T-helper 1 cell treated with Interleukin-12 subunit alpha and Interleukin-12 subunit beta and Interleukin-4 antibody, amounts not matched to agents 30 μg/mL and 1 μg/mL, for 36 hours (primary cell): Measurements from ENCODE around the gene CLASRP.
"Not testable (repeated sequence)": the region's sequence is repeated elsewhere in the genome, so short reads cannot be mapped to it uniquely, and the experiment has no call there.

Experiments used
- H3K27ac Mint-ChIP-seq: one replicate; pipeline ENCODE4 v1.8.0; 2021; ENCODE audit warnings: mild to moderate bottlenecking, mixed read lengths
- H3K27me3 Mint-ChIP-seq: one replicate; pipeline ENCODE4 v1.8.0; 2021; ENCODE audit warnings: low read depth, mixed read lengths
- H3K36me3 Mint-ChIP-seq: one replicate; pipeline ENCODE4 v1.8.0; 2021; ENCODE audit warnings: low read depth, mixed read lengths
- H3K4me1 Mint-ChIP-seq: one replicate; pipeline ENCODE4 v1.8.0; 2021; ENCODE audit warnings: low read depth, mixed read lengths
- H3K4me3 Mint-ChIP-seq: one replicate; pipeline ENCODE4 v1.8.0; 2021; ENCODE audit warnings: mild to moderate bottlenecking, moderate library complexity, mixed read lengths
- H3K9me3 Mint-ChIP-seq: one replicate; pipeline ENCODE4 v1.8.0; 2021; ENCODE audit warnings: mixed read lengths

Gene CLASRP

DNA sequence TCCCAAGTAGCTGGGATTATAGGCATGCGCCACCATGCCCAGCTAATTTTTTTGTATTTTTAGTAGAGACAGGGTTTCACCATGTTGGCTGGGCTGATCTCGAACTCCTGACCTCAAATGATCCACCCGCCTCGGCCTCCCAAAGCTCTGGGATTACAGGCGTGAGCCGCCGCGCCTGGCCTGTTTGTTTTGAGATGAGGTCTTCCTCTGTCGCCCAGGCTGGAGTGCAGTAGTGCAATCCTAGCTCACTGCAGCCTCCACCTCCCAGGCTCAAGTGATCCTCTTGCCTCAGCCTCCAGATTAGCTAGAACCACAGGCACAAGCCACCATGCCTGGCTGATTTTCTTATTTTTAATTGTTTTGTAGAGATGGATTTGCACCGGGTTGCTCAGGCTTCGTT is 67.5 kb downstream of the CLASRP start:
- not testable (repeated sequence) for H3K36me3 Mint-ChIP-seq, H3K4me3 Mint-ChIP-seq, H3K27me3 Mint-ChIP-seq, H3K9me3 Mint-ChIP-seq, H3K27ac Mint-ChIP-seq
- peaks cover 24% of the 10 kb centered on the region for H3K4me1 Mint-ChIP-seq

DNA sequence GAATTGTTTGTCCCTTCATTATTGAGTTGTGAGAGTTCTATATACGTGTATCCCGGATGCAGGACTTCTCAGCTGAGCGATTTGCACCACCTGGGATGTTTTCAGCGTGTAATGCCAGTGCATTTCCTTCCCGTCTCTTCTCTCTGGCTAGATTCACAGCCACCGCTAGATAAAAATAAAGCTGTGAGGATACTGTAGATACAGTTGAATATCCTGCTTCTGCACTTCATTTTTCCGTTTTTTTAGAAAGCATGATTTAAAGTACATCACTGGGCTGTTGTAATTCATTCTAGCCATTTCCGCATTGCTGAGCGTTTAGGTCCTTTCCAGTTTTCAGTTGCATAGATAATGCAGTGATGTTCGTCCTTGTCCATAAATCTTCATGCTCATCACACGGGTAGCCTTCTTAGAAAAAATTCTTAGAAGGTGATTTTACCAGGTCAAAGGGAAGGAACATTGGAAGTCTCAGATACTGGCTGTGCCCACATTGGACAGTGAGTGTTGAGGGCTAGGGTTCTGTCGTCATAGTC is 68.8 kb downstream of the CLASRP start:
- no peak overlapping the region for H3K4me3 Mint-ChIP-seq

DNA sequence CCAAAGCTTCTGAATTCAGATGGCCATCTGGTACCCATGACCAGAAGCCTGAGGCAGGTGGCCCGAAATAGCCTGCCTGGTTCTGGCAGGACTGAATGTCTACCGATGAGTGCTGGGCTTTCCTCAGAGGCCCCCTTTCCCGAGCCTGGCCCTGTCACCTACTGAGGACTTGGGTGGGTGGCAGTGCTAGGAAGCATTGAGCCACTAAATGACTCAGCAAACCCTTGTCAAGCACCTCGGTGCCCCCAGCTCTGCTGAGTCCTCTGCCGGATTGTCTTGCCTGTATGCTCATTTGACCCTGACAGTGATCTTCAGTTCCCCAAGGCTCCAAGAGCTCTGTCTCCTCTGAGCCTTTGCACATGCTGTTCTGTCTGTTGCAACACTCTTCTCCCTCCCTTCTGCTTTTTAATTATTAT is 72.0 kb downstream of the CLASRP start:
- Mint-ChIP-seq H3K4me1 (peaks cover 12% of the 10 kb centered on the region), H3K9me3 (no peaks in the 10 kb centered on the region), H3K27ac (no peak overlapping the region), H3K4me3 (no peak overlapping the region), H3K36me3 (no peaks in the 10 kb centered on the region), H3K27me3 (no peaks in the 10 kb centered on the region)

More for the DNA sequence above, 68.8 kb downstream of the CLASRP start:
- no peak overlapping the region for H3K27ac Mint-ChIP-seq
- no peaks in the 10 kb centered on the region for H3K36me3 Mint-ChIP-seq
- H3K9me3 Mint-ChIP-seq = no peaks in the 10 kb centered on the region
- peaks cover 24% of the 10 kb centered on the region for H3K4me1 Mint-ChIP-seq
- no peaks in the 10 kb centered on the region for H3K27me3 Mint-ChIP-seq

DNA sequence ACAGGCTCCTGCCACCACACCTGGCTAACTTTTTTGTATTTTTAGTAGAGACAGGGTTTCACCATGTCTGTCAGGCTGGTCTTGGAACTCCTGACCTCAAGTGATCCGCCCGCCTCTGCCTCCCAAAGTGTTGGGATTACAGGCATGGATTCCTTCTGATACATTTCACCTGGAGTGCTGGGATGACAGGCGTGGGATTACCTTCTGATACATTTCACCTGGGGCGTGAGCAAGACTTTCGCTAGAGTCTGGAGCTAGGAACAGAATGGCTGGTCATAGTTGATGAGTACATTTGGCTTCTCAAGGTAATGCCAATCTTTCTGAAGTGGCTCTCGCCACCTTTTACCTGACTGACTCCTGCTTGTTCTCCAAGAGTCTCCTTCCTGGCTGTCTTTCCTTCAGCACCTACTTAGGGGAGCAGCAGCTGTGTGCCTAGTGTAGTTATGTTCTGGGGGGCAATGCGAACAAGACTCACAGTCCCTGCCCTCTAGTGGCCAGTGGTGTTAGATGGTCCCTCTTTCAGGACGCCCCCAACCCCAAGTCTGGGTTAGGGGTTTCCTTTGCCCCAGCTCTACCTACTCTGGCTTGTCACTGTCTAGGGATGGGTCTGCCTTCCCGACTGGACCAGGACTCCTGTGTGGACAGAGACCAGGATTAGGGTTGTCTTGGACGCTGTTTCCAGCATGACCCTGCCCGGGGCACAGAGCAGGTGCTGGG is 73.4 kb downstream of the CLASRP start:
- Mint-ChIP-seq H3K4me1 (peaks cover 20% of the 10 kb centered on the region), H3K9me3 (no peaks in the 10 kb centered on the region), H3K4me3 (no peak overlapping the region), H3K27ac (no peak overlapping the region), H3K36me3 (no peaks in the 10 kb centered on the region), H3K27me3 (no peaks in the 10 kb centered on the region)

DNA sequence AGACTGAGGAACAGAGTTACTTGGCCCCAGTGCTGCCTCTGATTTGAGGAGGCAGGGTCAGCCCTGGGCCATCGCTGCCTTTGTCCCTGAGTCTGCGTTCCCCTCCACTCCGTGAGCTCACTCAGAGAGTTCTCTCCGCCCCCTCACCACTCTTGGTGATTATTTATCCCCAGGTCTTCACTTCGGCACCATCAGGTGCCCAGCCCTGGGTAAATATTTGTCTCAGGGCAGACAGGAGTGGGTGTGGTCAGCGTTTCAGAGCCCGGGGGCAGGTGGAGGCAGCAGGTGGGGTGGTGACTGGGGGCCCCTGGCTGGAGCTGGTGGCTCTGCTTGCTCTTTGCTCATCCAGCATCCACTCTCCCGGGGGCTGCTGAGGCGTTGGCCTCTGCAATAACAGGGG is 74.8 kb downstream of the CLASRP start:
- peaks cover 28% of the 10 kb centered on the region for H3K4me1 Mint-ChIP-seq
- no peak overlapping the region for H3K27ac Mint-ChIP-seq
- no peak overlapping the region for H3K4me3 Mint-ChIP-seq
- no peaks in the 10 kb centered on the region for H3K9me3 Mint-ChIP-seq
- H3K27me3 Mint-ChIP-seq = no peaks in the 10 kb centered on the region
- H3K36me3 Mint-ChIP-seq = no peaks in the 10 kb centered on the region

DNA sequence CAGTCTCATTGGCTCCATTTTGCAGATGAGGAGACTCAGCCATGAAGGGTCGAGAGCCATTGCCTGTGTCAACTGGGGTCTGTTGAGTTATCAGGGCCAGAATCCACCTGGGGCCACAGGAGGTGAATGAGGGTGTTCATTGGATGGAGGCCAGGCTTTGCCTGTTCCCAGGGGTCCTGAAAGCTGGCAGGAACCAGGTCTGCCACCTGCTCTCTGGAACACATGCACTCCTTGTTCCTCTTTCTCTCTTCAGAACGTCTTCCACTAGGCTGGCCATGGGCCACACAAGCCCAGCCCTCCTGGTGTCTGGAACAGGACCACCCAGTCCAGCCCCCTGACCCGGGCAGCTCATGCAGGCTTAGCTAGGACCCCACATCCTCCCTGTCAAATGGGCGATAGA is 75.3 kb downstream of the CLASRP start:
- Mint-ChIP-seq H3K9me3 (no peaks in the 10 kb centered on the region), H3K27me3 (no peaks in the 10 kb centered on the region), H3K36me3 (no peaks in the 10 kb centered on the region), H3K4me1 (peaks cover 29% of the 10 kb centered on the region), H3K4me3 (no peak overlapping the region), H3K27ac (no peak overlapping the region)

DNA sequence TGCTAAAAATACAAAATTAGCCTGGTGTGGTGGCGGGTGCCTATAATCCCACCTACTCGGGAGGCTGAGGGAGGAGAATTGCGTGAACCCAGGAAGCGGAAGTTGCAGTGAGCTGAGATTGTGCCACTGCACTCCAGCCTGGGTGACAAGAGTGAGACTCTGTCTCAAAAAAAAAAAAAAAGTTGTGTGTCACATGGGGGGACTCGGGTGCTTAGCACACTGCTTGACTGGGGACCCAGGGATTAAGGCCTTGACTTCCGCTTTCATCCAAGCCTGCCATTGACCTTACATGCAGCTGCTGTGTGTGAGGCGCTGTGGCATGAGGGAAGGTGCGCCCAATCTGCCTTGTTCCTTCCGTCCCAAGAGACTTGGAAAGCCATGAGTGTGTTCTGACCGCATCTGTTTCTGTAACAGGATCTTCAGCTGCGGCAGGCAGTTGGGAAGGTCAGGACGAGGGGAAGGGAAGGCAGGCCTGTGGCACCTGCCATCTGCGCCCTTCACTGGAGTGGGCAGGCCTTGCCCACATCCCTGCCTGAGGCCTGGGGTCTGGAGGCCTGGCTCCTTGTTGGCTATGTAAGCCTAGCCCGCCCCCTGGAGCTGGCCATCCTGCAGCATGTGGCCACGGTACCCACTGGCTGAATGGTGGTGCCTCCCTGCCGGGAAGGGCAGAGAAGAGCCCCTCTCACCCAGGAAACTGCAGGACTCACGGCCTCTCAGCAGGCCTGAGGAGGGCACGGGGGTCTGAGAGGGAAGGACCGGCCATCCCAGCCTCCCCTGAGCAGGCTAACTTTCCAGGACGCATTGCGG is 77.2 kb downstream of the CLASRP start:
- no peaks in the 10 kb centered on the region for H3K9me3 Mint-ChIP-seq
- H3K27ac Mint-ChIP-seq = no peak overlapping the region

DNA sequence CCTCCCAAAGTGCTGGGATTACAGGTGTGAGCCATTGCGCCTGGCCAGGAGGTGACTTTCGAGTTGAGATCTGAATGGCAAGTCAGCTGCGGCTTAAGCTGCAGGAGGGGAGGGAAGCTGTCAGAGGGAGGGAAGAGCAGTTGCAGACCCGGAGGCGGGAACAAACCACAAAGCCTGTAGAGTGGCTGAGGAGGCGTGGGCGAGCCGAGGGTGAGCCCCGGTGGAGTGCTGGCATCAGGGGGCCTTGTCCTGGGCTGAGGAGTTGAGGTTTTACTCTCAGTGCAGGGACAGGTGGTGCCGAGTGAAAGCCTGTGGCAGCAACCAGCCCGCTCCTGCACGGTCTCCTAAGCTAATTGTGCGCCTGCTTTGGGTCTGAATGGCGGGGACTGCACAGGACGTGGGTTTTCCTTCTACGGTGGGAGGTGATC is 78.3 kb downstream of the CLASRP start:
- Mint-ChIP-seq H3K27ac (peak overlapping the region; percentile 68), H3K4me3 (no peak overlapping the region), H3K9me3 (no peaks in the 10 kb centered on the region), H3K4me1 (peaks cover 30% of the 10 kb centered on the region), H3K36me3 (no peaks in the 10 kb centered on the region), H3K27me3 (no peaks in the 10 kb centered on the region)

More for the DNA sequence above, 77.2 kb downstream of the CLASRP start:
- Mint-ChIP-seq H3K27me3 (no peaks in the 10 kb centered on the region), H3K4me3 (no peak overlapping the region), H3K4me1 (peaks cover 28% of the 10 kb centered on the region), H3K36me3 (no peaks in the 10 kb centered on the region)

DNA sequence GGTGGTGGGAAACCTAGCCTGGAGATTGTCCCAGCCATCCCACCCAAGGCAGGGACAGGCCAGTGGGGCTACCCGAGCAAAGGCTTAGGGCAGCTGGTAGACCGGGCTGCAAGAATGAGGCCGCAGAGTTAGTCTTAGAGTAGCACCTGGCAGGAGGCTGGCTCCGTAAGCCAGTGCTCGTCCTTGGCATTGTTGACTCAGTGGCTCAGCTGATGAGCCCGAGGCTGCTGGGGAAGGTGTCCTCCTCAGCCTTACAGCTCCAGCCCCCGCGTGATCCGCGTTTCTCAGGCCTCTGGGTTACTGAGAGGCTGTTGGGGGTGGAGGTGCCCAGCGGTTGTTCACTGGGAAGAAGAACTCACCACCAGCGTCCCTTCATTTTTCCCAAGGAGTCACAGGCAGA is 78.8 kb downstream of the CLASRP start:
- Mint-ChIP-seq H3K27ac (no peak overlapping the region), H3K36me3 (no peaks in the 10 kb centered on the region), H3K9me3 (no peaks in the 10 kb centered on the region), H3K27me3 (no peaks in the 10 kb centered on the region), H3K4me1 (peaks cover 30% of the 10 kb centered on the region), H3K4me3 (no peak overlapping the region)

DNA sequence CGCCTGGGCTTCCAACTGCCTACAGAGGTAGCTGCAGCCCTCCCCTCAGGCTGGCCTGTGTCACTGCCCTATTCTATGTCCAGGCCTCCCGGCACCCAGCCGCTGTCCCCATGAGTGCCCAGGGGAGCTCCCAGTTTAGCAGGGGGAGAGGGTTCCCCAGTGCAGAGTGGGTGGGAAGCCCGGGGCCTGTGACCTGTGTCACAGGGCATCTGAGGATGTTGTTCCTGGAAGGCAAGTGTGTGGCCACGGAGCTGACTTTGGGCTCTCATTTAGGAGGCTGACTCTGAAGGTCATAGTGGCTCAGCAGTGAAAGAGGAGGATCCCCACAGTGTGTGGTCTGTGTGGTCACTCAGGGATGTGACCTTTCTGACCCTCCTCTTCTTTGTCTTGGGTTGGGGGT is 79.3 kb downstream of the CLASRP start:
- Mint-ChIP-seq H3K27ac (no peak overlapping the region), H3K4me1 (peaks cover 30% of the 10 kb centered on the region)

DNA sequence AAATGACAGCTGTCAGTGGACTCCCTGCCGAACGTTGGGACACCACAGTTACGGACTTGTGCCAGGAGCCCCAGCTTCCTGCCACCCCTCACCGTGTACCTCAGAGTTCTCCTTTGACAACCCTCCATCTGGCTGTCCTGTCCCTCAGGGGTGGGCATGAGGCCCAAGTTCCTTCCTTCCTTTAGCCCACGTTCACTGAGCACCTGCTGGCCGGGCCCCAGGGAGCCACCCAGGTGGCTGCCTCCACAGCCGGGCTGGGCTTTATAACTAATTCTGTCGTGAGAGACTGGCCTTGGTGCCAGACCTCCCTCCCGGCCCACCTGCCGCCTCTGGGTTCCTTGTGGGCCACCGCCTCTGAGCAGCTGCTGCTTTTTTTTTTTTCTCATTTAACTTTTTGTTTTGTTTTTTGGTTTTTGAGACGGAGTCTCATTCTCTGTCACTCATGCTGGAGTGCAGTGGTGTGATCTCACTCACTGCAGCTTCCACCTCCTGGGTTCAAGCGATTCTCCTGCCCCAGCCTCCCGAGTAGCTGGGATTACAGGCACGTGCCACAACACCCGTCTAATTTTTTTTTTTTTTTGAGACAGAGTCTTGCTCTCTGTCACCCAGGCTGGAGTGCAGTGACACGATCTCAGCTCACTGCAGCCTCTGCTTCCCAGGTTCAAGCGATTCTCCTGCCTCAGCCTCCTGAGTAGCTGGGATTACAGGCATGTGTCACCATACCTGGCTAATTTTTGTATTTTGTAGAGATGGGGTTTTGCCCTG is 79.9 kb downstream of the CLASRP start:
- not testable (repeated sequence) for H3K9me3 Mint-ChIP-seq, H3K4me3 Mint-ChIP-seq
- H3K27ac Mint-ChIP-seq = peak overlapping the region; percentile 55

More for the DNA sequence above, 79.3 kb downstream of the CLASRP start:
- no peaks in the 10 kb centered on the region for H3K27me3 Mint-ChIP-seq
- H3K9me3 Mint-ChIP-seq = no peaks in the 10 kb centered on the region
- H3K4me3 Mint-ChIP-seq = no peak overlapping the region
- H3K36me3 Mint-ChIP-seq = no peaks in the 10 kb centered on the region

DNA sequence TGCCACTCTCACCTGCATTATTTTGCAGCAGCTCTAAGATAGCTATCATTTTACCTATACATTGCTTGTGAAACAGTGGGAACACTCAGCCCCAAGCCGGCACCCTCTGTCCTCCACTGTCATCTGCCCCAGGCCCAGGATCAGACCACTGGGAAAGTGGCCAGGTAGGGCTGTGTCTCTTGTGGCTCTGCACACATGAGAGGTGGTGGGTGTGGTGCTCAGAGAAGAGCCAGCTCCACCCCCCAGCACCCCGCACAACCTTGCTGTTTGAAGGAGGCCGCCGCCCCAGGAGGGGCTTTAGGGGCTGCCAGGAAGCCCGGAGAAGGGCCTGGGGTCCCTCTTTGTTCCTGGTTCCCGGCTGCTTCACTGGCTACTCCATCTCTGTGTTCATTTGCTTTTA is 80.7 kb downstream of the CLASRP start:
- Mint-ChIP-seq H3K4me3 (no peak overlapping the region), H3K9me3 (no peaks in the 10 kb centered on the region), H3K27ac (no peak overlapping the region), H3K4me1 (peaks cover 30% of the 10 kb centered on the region), H3K36me3 (no peaks in the 10 kb centered on the region), H3K27me3 (no peaks in the 10 kb centered on the region)

More for the DNA sequence above, 79.9 kb downstream of the CLASRP start:
- peaks cover 30% of the 10 kb centered on the region for H3K4me1 Mint-ChIP-seq
- not testable (repeated sequence) for H3K27me3 Mint-ChIP-seq, H3K36me3 Mint-ChIP-seq
